ENCODE measurements around the gene CORT. TPM values are rescaled to one million over a fixed set of nuclear protein-coding genes. Genes with fewer than 3 reads are reported as not detected.
"Not testable (repeated sequence)": the region's sequence is repeated elsewhere in the genome, so short reads cannot be mapped to it uniquely, and the experiment has no call there.

Gene CORT
- polyA plus RNA-seq, 4 donors = 0.68 to 2.0 (median 1.2) TPM

DNA sequence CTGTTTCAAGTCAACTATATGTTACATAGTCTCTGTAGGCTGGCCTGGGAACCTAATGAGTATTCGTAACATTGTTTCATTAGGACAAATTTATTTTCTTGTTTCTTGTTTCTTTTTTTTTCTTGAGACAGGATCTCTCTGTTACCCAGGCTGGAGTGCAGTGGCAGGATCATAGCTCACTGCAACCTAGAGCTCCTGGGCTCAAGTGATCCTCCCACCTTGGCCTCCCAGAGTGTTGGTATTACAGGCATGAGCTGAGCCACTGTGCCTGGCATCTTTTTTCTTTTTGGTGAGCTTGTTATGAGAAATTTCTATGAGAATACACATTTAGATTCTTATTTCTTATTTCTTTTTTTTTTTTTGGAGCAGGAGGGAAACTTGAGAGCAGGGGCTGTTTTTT is 12.8 kb upstream of the CORT start:
- DNase-seq (ENCODE audit: low read depth in 4 of 4, low spot score in 3 of 4) = no peak

- DNase-seq (ENCODE audit: low read depth in 4 of 4, low spot score in 3 of 4) = no peak
Observed at GRCh38 chr1:10438677-10439163, 11.1 kb upstream of the CORT start.

GRCh38 chr1:10440305-10440704 is 9.5 kb upstream of the CORT start:
- no peak for DNase-seq (ENCODE audit: low read depth in 4 of 4, low spot score in 3 of 4)

- DNase-seq (ENCODE audit: low read depth in 4 of 4, low spot score in 3 of 4) = no peak
Observed at GRCh38 chr1:10440794-10441193, 9.0 kb upstream of the CORT start.

- DNase-seq (ENCODE audit: low read depth in 4 of 4, low spot score in 3 of 4) = no peak
Observed at GRCh38 chr1:10444248-10444647, 5.6 kb upstream of the CORT start.

DNA sequence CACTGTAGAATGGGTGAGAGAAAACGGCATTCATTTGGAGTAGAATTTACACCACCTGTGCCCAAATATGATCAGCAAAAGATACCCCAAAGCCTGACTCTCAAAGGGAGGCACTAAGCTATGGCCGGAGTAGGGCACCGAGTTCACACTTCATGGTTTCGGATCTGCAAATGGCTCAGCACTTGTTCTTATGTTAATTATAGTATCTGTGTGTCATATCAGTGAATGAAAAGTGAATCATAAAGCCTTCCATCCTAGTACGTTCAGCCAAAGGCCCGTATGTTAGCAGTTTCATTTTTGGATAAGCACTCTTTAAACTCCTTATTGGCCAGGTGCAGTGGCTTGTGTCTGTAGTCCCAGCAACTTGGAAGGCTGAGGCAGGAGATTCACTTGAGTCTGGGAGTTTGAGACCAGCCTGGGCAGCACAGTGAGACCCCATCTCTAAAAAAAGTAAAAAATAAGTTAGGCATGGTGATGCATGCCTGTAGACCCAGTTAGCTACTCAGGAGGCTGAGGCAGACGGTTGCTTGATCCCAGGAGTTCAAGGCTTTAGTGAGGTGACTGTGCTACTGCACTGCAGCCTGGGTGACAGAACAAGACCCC is 4.9 kb upstream of the CORT start:
- no peak for DNase-seq (ENCODE audit: low read depth in 4 of 4, low spot score in 3 of 4)

- DNase-seq (ENCODE audit: low read depth in 4 of 4, low spot score in 3 of 4) = no peak
Observed at GRCh38 chr1:10446790-10447422, 2.9 kb upstream of the CORT start.

GRCh38 chr1:10450156-10450814 is 454 bp downstream of the CORT start:
- DNase-seq (ENCODE audit: low read depth in 4 of 4, low spot score in 3 of 4) = no peak

GRCh38 chr1:10450836-10451235 is 1.0 kb downstream of the CORT start:
- DNase-seq (ENCODE audit: low read depth in 4 of 4, low spot score in 3 of 4) = no peak

GRCh38 chr1:10451287-10451686 is 1.5 kb downstream of the CORT start:
- DNase-seq (ENCODE audit: low read depth in 4 of 4, low spot score in 3 of 4) = no peak

DNA sequence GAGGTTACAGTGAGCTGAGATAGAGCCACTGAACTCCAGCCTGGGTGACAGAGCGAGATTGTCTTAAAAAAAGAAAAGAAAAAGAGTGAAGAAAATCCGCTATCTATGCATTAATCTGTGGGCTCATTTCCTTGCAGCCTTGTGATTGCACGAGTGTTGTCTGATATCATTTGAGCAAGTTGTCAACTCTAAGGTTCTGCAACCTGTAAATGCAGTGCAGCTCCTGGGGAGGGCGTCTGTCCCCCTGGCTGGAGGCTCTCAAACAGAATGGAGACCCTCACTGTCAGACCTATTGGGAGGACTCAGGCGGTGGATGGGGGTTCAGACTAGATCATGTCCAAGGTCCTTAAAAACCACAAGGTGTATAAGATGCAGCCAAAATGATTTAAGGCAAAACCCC is 6.2 kb downstream of the CORT start:
- no peak for DNase-seq (ENCODE audit: low read depth in 4 of 4, low spot score in 3 of 4)

DNA sequence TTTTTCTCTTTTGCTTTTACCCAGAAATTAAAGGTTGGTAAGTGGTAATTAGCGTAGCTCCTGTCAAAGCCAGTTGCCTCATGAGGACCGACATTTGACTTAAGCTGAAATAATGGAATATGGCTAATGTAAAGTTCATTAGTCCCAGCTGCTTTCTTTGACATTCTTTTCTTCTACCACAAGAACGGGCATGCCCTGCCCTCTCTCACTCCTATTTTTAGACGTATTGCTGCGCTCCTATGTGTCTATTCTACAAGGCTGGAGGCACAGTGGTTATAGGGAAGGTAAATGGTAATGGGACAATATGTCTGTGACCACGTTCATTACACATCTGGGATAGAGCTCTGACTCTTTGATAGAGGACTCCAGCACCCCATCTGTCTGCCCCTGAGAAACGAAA is 6.8 kb downstream of the CORT start:
- no peak for DNase-seq (ENCODE audit: low read depth in 4 of 4, low spot score in 3 of 4)

DNA sequence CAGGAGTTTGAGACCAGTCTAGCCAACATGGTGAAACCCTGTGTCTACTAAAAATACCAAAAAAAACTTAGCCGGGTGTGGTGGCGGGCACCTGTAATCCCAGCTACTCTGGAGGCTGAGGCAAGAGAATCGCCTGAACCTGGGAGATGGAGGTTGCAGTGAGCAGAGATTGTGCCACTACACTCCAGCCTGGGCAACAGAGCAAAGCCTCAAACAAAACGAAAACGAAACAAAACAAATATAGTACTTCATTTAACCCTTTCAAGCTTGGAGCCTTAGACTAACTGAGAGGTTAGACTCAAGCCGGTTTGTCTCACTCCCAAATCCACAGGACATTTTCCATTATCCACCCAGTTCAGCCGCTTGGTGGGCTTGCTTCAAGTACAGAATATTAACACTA is 7.6 kb downstream of the CORT start:
- DNase-seq (ENCODE audit: low read depth in 4 of 4, low spot score in 3 of 4) = not testable (repeated sequence)

DNA sequence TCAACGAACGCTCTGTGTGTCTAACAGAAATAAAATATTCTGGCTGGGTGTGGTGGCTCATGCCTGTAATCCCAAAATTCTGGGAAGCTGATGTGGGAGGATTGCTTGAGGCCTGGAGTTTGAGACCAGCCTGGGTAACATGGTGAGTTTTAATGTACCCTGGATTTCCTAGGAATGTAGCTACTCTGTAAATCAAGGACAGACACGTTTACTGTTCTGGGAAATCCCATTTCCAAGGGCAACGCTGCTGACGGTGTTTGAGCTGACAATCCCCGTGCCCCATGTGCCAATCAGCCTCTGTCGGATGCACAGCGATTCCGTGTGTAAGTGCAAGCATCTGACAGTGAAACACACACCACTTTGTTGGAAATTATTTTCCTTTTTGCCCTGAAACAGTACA is 8.0 kb downstream of the CORT start:
- DNase-seq (ENCODE audit: low read depth in 4 of 4, low spot score in 3 of 4) = no peak

DNA sequence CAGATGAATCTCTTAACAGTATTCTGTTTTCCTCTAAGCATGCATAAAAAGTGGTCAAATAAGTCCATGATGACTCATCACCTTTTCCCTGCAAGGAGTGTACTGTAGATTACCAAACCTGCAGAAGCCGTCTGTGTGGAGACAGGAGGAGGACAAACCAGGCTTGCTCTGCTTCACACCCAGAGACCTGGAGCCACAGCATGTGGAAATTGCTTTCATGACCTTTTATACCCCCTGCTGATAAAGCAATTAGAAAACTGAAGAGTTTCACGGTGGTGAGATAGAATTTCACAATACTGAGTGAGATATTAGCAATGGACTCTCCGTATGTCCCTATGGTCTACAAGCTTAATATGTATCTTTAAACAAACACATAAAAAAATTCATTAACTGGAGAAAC is 9.4 kb downstream of the CORT start:
- no peak for DNase-seq (ENCODE audit: low read depth in 4 of 4, low spot score in 3 of 4)

- DNase-seq (ENCODE audit: low read depth in 4 of 4, low spot score in 3 of 4) = no peak
Observed at GRCh38 chr1:10467078-10467477, 17.2 kb downstream of the CORT start.

DNA sequence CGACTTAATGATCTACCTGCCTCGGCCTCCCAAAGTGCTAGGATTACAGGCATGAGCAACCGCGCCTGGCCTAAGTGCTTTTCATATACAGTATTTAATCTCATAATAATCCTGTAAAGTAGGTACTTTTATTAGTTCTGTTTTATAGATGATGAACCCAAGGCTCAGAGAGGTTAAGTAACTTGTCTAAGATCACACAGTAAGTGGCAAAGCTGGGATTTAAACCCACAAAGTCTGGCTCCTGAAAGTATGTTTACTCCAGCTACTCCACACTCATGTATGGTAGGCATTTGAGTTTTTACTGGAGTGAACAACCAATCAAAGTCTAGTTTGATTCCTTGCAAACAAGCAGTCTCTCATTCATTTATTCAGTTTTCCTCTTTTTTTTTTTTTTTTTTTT is 20.2 kb downstream of the CORT start:
- no peak for DNase-seq (ENCODE audit: low read depth in 4 of 4, low spot score in 3 of 4)

DNA sequence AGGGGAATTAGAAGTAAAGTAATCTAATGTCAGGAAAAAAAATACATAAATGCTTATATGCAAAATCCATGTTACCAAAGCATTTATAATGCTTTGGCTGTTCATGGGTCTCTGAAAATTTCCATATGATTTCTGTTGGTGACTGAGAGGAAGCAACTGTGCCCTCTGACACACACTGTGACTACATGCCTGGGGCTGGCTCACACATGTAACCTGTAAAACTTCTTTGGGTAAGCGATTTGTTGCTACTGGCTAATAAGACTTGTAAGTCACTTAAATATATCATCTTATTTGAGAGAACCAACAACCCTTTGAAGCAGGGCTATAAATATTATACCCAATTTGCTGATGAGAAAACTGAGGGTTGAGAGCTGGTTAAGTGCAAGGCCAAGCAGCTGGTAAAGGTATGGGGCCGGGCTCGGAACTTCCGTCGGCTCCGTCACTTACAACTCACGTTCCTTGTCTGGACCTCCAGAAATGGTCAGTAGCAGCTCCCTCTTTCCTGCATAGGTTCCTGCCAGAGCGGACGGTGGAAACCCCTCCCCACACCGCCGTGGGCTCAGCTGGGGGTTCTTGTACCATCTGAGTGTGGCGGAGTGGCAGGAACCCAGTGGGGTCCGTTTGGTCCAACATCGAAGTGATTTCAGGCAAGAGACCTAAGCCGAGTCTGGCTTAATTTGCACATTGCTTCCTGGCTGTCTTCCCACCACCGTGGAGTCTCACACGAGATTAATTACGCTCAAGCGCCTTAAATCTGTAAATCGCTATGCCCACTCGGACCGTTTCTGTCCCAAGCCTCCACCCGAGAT is 21.8 kb downstream of the CORT start:
- no peak for DNase-seq (ENCODE audit: low read depth in 4 of 4, low spot score in 3 of 4)

GRCh38 chr1:10472220-10473144 is 22.7 kb downstream of the CORT start, which contains the start of gene DFFA:
Gene DFFA, minus strand, starts transcription at chr1:10472529. Its CDS starts 71 bp downstream, at chr1:10472458.
- peak; percentile 90 to 95 (median 92) for DNase-seq (ENCODE audit: low read depth in 4 of 4, low spot score in 3 of 4)

- no peak for DNase-seq (ENCODE audit: low read depth in 4 of 4, low spot score in 3 of 4)
Observed at GRCh38 chr1:10473145-10473765, 23.4 kb downstream of the CORT start.
